ENCODE measurements around the gene PAK4. TPM values are rescaled to one million over a fixed set of nuclear protein-coding genes. Genes with fewer than 3 reads are reported as not detected.
A peak's percentile ranks its signal among the peaks of the same experiment; 100 is the strongest.

PAK4 gene
- total and polyA plus RNA-seq, 2 of the 13 experiments (the other 11 are each of a cell fraction or from before 2014, with no cell fraction given) = 9.5 to 17.8 TPM

- TF ChIP-seq TFAP4 (IDR thresholded peaks at IDR 0.05; ENCODE audit: borderline replicate concordance, low read depth) (peak; percentile 96), NFIC (IDR thresholded peaks at IDR 0.05; ENCODE audit: low read length) (no peak), REL (CRISPR knock-in tag; conservative IDR thresholded peaks at IDR 0.05) (no peak), SNAI1 (CRISPR knock-in tag; IDR thresholded peaks at IDR 0.05; ENCODE audit: borderline replicate concordance) (0 out of 2 replicates have a peak, but pooled peaks have one; percentile 0), HNRNPL (IDR thresholded peaks at IDR 0.05; ENCODE audit: low read depth, low read length) (peak; percentile 97), NFYC (CRISPR knock-in tag; IDR thresholded peaks at IDR 0.05) (no peak), KLF16 (CRISPR knock-in tag; IDR thresholded peaks at IDR 0.05) (0 out of 4 replicates have a peak, but pooled peaks of 1 of the 2 experiments have one; percentile 20), RFXAP (CRISPR knock-in tag; IDR thresholded peaks at IDR 0.05; ENCODE audit: borderline replicate concordance) (0 out of 2 replicates have a peak, but pooled peaks have one; percentile 26), HNRNPLL (IDR thresholded peaks at IDR 0.05; ENCODE audit: low read depth, low read length, poor library complexity, severe bottlenecking) (peak; percentile 48), MXD1 (CRISPR knock-in tag; IDR thresholded peaks at IDR 0.05) (no peak; the same call in 1 of the 2 replicates), ZSCAN25 (CRISPR knock-in tag; IDR thresholded peaks at IDR 0.05) (peak; percentile 94), ATF3 (CRISPR knock-in tag; IDR thresholded peaks at IDR 0.05) (no peak), ZNF660 (CRISPR knock-in tag; IDR thresholded peaks at IDR 0.05; ENCODE audit: borderline replicate concordance, low read depth) (no peak), SP140L (CRISPR knock-in tag; IDR thresholded peaks at IDR 0.05; ENCODE audit: borderline replicate concordance) (no peak), ZNF143 (CRISPR knock-in tag; IDR thresholded peaks at IDR 0.05) (0 out of 2 replicates have a peak, but pooled peaks have one; percentile 29), SIX1 (CRISPR knock-in tag; IDR thresholded peaks at IDR 0.05; ENCODE audit: borderline replicate concordance) (no peak), CEBPG (CRISPR knock-in tag; IDR thresholded peaks at IDR 0.05) (no peak), MTA1 (CRISPR knock-in tag; IDR thresholded peaks at IDR 0.05; ENCODE audit: borderline replicate concordance) (peak; percentile 72; the same call in 1 of the 2 replicates), ZNF260 (CRISPR knock-in tag; IDR thresholded peaks at IDR 0.05; ENCODE audit: borderline replicate concordance, low read depth) (no peak), NR2F2 (IDR thresholded peaks at IDR 0.05; ENCODE audit: borderline replicate concordance, low read depth) (no peak; the same call in 1 of the 2 replicates), NR2F1 (CRISPR knock-in tag; IDR thresholded peaks at IDR 0.05) (0 out of 4 replicates have a peak, but pooled peaks of 1 of the 2 experiments have one; percentile 26), SOX6 (IDR thresholded peaks at IDR 0.05) (no peak), SOX6 (CRISPR knock-in tag; IDR thresholded peaks at IDR 0.05) (peak; percentile 74), YY1 (IDR thresholded peaks at IDR 0.05; ENCODE audit: insufficient read depth, insufficient replicate concordance, low read depth, low read length) (peak; percentile 69), ZNF503 (CRISPR knock-in tag; IDR thresholded peaks at IDR 0.05) (no peak)
- TF ChIP-seq, protein P1, sequence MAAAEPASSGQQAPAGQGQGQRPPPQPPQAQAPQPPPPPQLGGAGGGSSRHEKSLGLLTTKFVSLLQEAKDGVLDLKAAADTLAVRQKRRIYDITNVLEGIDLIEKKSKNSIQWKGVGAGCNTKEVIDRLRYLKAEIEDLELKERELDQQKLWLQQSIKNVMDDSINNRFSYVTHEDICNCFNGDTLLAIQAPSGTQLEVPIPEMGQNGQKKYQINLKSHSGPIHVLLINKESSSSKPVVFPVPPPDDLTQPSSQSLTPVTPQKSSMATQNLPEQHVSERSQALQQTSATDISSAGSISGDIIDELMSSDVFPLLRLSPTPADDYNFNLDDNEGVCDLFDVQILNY (CRISPR knock-in tag; conservative IDR thresholded peaks at IDR 0.05) = no peak
Measured at GRCh38 chr19:39145180-39145953, 19.8 kb downstream of the PAK4 start (continued).

Data from HepG2 (cell line).